ENCODE measurements around the gene HIF3A. TPM values are rescaled to one million over a fixed set of nuclear protein-coding genes. Genes with fewer than 3 reads are reported as not detected.

HIF3A gene
- total RNA-seq, 1 experiment from 2014 or later: 31.9 TPM

- H2BK120ac ChIP-seq (ENCODE audit: low read depth, low read length, poor library complexity, severe bottlenecking): no peak overlapping the region
- H3K79me1 ChIP-seq (ENCODE audit: insufficient read depth, low read depth, low read length, poor library complexity, severe bottlenecking): no peaks in the 10 kb centered on the region
- no peaks in the 10 kb centered on the region for H4K20me1 ChIP-seq (ENCODE audit: control insufficient read depth, insufficient read depth, insufficient read length)
- no peaks in the 10 kb centered on the region for H3K23me2 ChIP-seq (ENCODE audit: insufficient read length, low read depth, low read length, poor library complexity, severe bottlenecking)
- Mint-ChIP-seq H3K4me1 (peaks cover 5 to 8% of the 10 kb centered on the region in 2 experiments; a peak in 3 of 4 replicates), H3K9me3 (no peaks in the 10 kb centered on the region), H3K27me3 (ENCODE audit: low read depth) (peaks cover 2% of the 10 kb centered on the region; the same call in 1 of the 2 replicates), H3K36me3 (ENCODE audit: insufficient read depth in 1 of 3, low read depth in 3 of 3) (peaks cover 2 to 39% (median 17%) of the 10 kb centered on the region in 3 experiments; a peak in 5 of 7 replicates), H3K27ac (peak overlapping the region in 1 of 3 experiments; percentile 9; a peak in 1 of 7 replicates), H3K4me3 (no peak overlapping the region)
- no peak overlapping the region for H2BK15ac ChIP-seq (ENCODE audit: low read depth, low read length)
- no peak overlapping the region for H4K91ac ChIP-seq (ENCODE audit: insufficient read length, low read depth, low read length)
- H2AFZ ChIP-seq (ENCODE audit: low read length): no peak overlapping the region
- no peak overlapping the region for H3K56ac ChIP-seq (ENCODE audit: insufficient read length, low read depth, low read length)
- no peak overlapping the region for H3K18ac ChIP-seq (ENCODE audit: insufficient read length, low read depth, low read length)
- TF ChIP-seq CTCF (conservative IDR thresholded peaks at IDR 0.05): no peak
- no peak overlapping the region for H2BK5ac ChIP-seq (ENCODE audit: insufficient read length, low read length)
- H3K4me2 ChIP-seq (ENCODE audit: insufficient read depth, insufficient read length, low read length): no peak overlapping the region
- H3K27me3 ChIP-seq (ENCODE audit: insufficient read depth, low read length): no peaks in the 10 kb centered on the region
- no peak overlapping the region for H2BK12ac ChIP-seq (ENCODE audit: insufficient read length, low read depth, low read length)
- H2AK5ac ChIP-seq (ENCODE audit: insufficient read length, low read length): no peak overlapping the region
- H3K9me3 ChIP-seq (ENCODE audit: control insufficient read depth, low read depth, low read length): no peaks in the 10 kb centered on the region
- no peak overlapping the region for H3K27ac ChIP-seq (ENCODE audit: insufficient read length, low read depth, low read length)
- DNase-seq: no peak
- H3K14ac ChIP-seq (ENCODE audit: insufficient read depth, low read length): no peak overlapping the region
- H2BK20ac ChIP-seq (ENCODE audit: low read depth, low read length, poor library complexity, severe bottlenecking): no peak overlapping the region
- no peak overlapping the region for H3K4ac ChIP-seq (ENCODE audit: low read depth, low read length)
- H3K79me2 ChIP-seq (ENCODE audit: insufficient read depth, low read length): no peaks in the 10 kb centered on the region
- no CpG with 5 or more reads among the region's 11 CpGs for WGBS (ENCODE audit: extremely low coverage, insufficient read length, low lambda C conversion rate)
- H3T11ph ChIP-seq (ENCODE audit: low read length): no peak overlapping the region
- H4K5ac ChIP-seq (ENCODE audit: insufficient read length, low read depth, low read length): no peak overlapping the region
- no peak overlapping the region for H3K23ac ChIP-seq (ENCODE audit: insufficient read length, low read depth, low read length)
- H3K9ac ChIP-seq (ENCODE audit: extremely low read depth, insufficient read length, low read length): no peak overlapping the region
- H3K4me1 ChIP-seq (ENCODE audit: insufficient read depth, low read length): no peaks in the 10 kb centered on the region
- H4K8ac ChIP-seq (replicated peaks; ENCODE audit: insufficient read length, low read depth, low read length): no peak overlapping the region
These were observed 43.3 kb downstream of the HIF3A start for GRCh38 chr19:46340051-46340659.

All from H9 (cell line).